HG03066 (cell line): Measurements from ENCODE around the gene MRGPRX2.

Experiments used
- ATAC-seq: cut with Tn5 transposase; IDR thresholded peaks from one replicate; pipeline ENCODE4 v1.9.1; 2021; ENCODE audit warnings: low read depth; ENCODE audit not compliant: unreplicated experiment

The MRGPRX2 gene

GRCh38 chr11:19060629-19061028 is at the start of gene MRGPRX2:
TSS of gene MRGPRX2 (minus strand) at chr11:19060717. CDS start at chr11:19056402, 4,315 bp downstream.
- ATAC-seq, result no peak

GRCh38 chr11:19110295-19110694 is 49.8 kb upstream of the MRGPRX2 start:
- no peak for ATAC-seq

GRCh38 chr11:19107125-19107524 is 46.6 kb upstream of the MRGPRX2 start:
- ATAC-seq, result no peak

- no peak for ATAC-seq
These were observed 44.5 kb upstream of the MRGPRX2 start for GRCh38 chr11:19105011-19105410.

GRCh38 chr11:19102521-19102900 is 42.0 kb upstream of the MRGPRX2 start:
- no peak for ATAC-seq

- no peak for ATAC-seq
These were observed 41.4 kb upstream of the MRGPRX2 start for GRCh38 chr11:19101796-19102520.

- ATAC-seq, result no peak
These were observed 40.4 kb upstream of the MRGPRX2 start for GRCh38 chr11:19100885-19101284.

GRCh38 chr11:19099093-19099492 is 38.6 kb upstream of the MRGPRX2 start:
- no peak for ATAC-seq

- no peak for ATAC-seq
These were observed 34.3 kb upstream of the MRGPRX2 start for GRCh38 chr11:19094859-19095258.

GRCh38 chr11:19093976-19094375 is 33.5 kb upstream of the MRGPRX2 start:
- no peak for ATAC-seq

- ATAC-seq, result no peak
These were observed 32.3 kb upstream of the MRGPRX2 start for GRCh38 chr11:19092850-19093249.

- ATAC-seq, result no peak
These were observed 31.8 kb upstream of the MRGPRX2 start for GRCh38 chr11:19092342-19092741.

GRCh38 chr11:19091366-19091765 is 30.8 kb upstream of the MRGPRX2 start:
- no peak for ATAC-seq

- ATAC-seq, result no peak
These were observed 28.9 kb upstream of the MRGPRX2 start for GRCh38 chr11:19089421-19089820.

- ATAC-seq, result no peak
These were observed 28.3 kb upstream of the MRGPRX2 start for GRCh38 chr11:19088791-19089190.

- no peak for ATAC-seq
These were observed 27.1 kb upstream of the MRGPRX2 start for GRCh38 chr11:19087658-19088057.

GRCh38 chr11:19084661-19085315 is 24.3 kb upstream of the MRGPRX2 start:
- ATAC-seq, result no peak

GRCh38 chr11:19083166-19083565 is 22.6 kb upstream of the MRGPRX2 start:
- no peak for ATAC-seq

GRCh38 chr11:19080579-19080993 is 20.1 kb upstream of the MRGPRX2 start:
- ATAC-seq, result no peak

GRCh38 chr11:19079643-19080440 is 19.3 kb upstream of the MRGPRX2 start:
- no peak for ATAC-seq

- ATAC-seq, result no peak
These were observed 17.4 kb upstream of the MRGPRX2 start for GRCh38 chr11:19077965-19078364.
